Measurements from ENCODE around the gene PLPPR4. TPM values are rescaled to one million over a fixed set of nuclear protein-coding genes. Genes with fewer than 3 reads are reported as not detected.

PLPPR4 gene
- total and polyA plus RNA-seq, 10 of the 15 experiments (the other 5 are each of a cell fraction or from before 2014, with no cell fraction given) = not detected

DNA sequence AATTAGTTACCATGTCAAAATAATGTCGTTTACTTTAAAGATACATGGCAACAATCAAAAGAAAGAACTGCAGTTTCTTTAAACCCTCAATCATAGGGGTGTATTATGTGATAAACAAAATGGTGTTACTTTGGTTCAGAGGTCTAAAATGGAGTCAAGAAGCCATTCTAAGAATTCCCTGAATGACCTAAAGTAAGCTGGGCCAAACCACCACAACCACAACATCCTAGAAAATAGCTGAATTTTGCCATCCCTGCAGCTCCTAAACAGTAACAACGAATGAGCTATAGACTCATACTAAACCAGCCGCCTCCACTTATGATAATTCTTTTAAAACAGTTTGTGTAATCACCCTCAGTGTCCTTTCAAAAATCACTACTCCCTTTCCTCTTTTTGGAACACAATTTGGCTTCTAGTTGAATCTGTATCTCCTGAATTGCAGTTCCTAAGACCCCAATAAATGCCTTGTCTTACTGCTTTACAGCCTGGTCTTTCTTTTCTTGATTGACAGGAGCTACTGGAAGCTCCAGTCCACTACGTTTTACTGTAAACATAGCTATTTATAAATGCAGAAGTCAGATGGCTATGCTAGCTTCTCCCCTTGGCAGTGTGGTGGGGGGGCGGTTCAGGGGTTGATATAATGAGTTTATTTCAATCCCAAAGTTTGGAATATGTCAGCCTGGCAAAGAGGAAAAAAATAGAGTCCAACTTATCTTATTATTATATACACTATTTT, 84.3 kb downstream of the PLPPR4 start:
- intact Hi-C loops (cut with micrococcal nuclease; ENCODE audit: unreplicated experiment) (no loop called here), in situ Hi-C loops (cut with MboI) (no loop called here)
- DNase-seq (ENCODE audit: low read depth, low spot score) (no peak), FAIRE-seq (no peak), ATAC-seq (no peak)
- H3K27me3 ChIP-seq (replicated peaks in 1 of 2; ENCODE audit: control insufficient read depth in 2 of 2, insufficient read depth in 2 of 2, low read length in 1 of 2) = no peaks in the 10 kb centered on the region
- no peak overlapping the region for H3K27ac ChIP-seq (ENCODE audit: control insufficient read depth, insufficient read depth)
- no peaks in the 10 kb centered on the region for H3K9me3 ChIP-seq (replicated peaks; ENCODE audit: control insufficient read depth, insufficient read depth, low read length)
- H3K4me1 ChIP-seq (ENCODE audit: control insufficient read depth, insufficient read depth, low read length) = no peaks in the 10 kb centered on the region
- 14% methylated on average over 5 of the region's 5 CpGs for WGBS (ENCODE audit: insufficient coverage, insufficient replicate concordance, low lambda C conversion rate, missing lambda C conversion rate)
- no TSS peak for BruUV-seq (replicated peaks)
- POLR2A ChIA-PET = no interaction called here
- RAD21 ChIA-PET (ENCODE audit: unreplicated experiment) = no interaction called here
- H2AFZ ChIP-seq (ENCODE audit: control insufficient read depth, low read depth, low read length) = no peak overlapping the region
- TF ChIP-seq RELA (IDR thresholded peaks at IDR 0.05; ENCODE audit: borderline replicate concordance, partially characterized antibody) (no peak), RCOR1 (conservative IDR thresholded peaks at IDR 0.05; ENCODE audit: low read depth, low read length) (no peak)
- TF ChIP-seq, protein P1, sequence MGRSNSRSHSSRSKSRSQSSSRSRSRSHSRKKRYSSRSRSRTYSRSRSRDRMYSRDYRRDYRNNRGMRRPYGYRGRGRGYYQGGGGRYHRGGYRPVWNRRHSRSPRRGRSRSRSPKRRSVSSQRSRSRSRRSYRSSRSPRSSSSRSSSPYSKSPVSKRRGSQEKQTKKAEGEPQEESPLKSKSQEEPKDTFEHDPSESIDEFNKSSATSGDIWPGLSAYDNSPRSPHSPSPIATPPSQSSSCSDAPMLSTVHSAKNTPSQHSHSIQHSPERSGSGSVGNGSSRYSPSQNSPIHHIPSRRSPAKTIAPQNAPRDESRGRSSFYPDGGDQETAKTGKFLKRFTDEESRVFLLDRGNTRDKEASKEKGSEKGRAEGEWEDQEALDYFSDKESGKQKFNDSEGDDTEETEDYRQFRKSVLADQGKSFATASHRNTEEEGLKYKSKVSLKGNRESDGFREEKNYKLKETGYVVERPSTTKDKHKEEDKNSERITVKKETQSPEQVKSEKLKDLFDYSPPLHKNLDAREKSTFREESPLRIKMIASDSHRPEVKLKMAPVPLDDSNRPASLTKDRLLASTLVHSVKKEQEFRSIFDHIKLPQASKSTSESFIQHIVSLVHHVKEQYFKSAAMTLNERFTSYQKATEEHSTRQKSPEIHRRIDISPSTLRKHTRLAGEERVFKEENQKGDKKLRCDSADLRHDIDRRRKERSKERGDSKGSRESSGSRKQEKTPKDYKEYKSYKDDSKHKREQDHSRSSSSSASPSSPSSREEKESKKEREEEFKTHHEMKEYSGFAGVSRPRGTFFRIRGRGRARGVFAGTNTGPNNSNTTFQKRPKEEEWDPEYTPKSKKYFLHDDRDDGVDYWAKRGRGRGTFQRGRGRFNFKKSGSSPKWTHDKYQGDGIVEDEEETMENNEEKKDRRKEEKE (IDR thresholded peaks at IDR 0.05) = no peak
- no peaks in the 10 kb centered on the region for H4K20me1 ChIP-seq (ENCODE audit: control insufficient read depth, insufficient read depth)
- H3K4me2 ChIP-seq (ENCODE audit: control insufficient read depth, insufficient read depth) = no peak overlapping the region
- no peak overlapping the region for H3K9ac ChIP-seq (ENCODE audit: control insufficient read depth, insufficient read depth, low read length)
- no peak overlapping the region for H3K4me3 ChIP-seq
- H3K36me3 ChIP-seq (ENCODE audit: control insufficient read depth in 2 of 2, insufficient read depth in 2 of 2, low read length in 1 of 2) = no peaks in the 10 kb centered on the region
- CTCF ChIA-PET = interaction anchor here (0.6 kb wide), 1 partner anchor 549 kb away, joined by 3 read pairs; no protein-coding TSS in a partner anchor
- no peaks in the 10 kb centered on the region for H3K79me2 ChIP-seq (ENCODE audit: control insufficient read depth, insufficient read depth, low read length)
- SMC1A ChIA-PET (ENCODE audit: uncharacterized antibody, unreplicated experiment) = interaction anchor here (1.2 kb wide), 1 partner anchor 11 kb away, joined by 3 read pairs; no protein-coding TSS in a partner anchor

DNA sequence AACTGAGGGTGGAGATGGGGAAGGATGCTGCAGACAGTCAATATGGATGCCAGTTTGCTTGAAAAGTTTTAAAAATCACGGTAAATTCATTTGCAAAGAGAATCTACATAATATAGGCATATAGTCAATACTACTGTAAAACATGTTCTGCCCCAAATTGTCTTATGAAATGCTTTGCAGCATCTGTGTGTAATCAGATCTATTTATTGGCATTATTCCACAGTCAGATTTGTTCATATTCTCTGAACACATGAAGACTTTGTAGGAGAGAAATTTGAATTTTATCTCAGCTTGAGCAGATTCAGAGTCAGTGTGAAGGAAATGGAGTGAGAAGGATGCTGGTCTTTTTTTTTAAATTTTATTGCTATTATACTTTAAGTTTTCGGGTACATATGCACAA, 88.5 kb downstream of the PLPPR4 start:
- H3K36me3 ChIP-seq (ENCODE audit: control insufficient read depth in 2 of 2, insufficient read depth in 2 of 2, low read length in 1 of 2) = no peaks in the 10 kb centered on the region
- H3K9me3 ChIP-seq (replicated peaks; ENCODE audit: control insufficient read depth, insufficient read depth, low read length) = no peaks in the 10 kb centered on the region
- no peak overlapping the region for H2AFZ ChIP-seq (ENCODE audit: control insufficient read depth, low read depth, low read length)
- no peaks in the 10 kb centered on the region for H4K20me1 ChIP-seq (ENCODE audit: control insufficient read depth, insufficient read depth)
- ATAC-seq (no peak), FAIRE-seq (no peak), DNase-seq (ENCODE audit: low read depth, low spot score) (no peak)
- POLR2A ChIA-PET = no interaction called here
- SMC1A ChIA-PET (ENCODE audit: uncharacterized antibody, unreplicated experiment) = no interaction called here
- in situ Hi-C loops (cut with MboI) (no loop called here), intact Hi-C loops (cut with micrococcal nuclease; ENCODE audit: unreplicated experiment) (no loop called here)
- H3K27me3 ChIP-seq (replicated peaks in 1 of 2; ENCODE audit: control insufficient read depth in 2 of 2, insufficient read depth in 2 of 2, low read length in 1 of 2) = no peaks in the 10 kb centered on the region
- 3% methylated on average over 2 of the region's 2 CpGs for WGBS (ENCODE audit: insufficient coverage, insufficient replicate concordance, low lambda C conversion rate, missing lambda C conversion rate)
- H3K4me2 ChIP-seq (ENCODE audit: control insufficient read depth, insufficient read depth) = no peak overlapping the region
- H3K9ac ChIP-seq (ENCODE audit: control insufficient read depth, insufficient read depth, low read length) = no peak overlapping the region
- TF ChIP-seq NFIC (IDR thresholded peaks at IDR 0.05; ENCODE audit: low read depth, low read length) = no peak
- no peak for TF ChIP-seq CEBPB (IDR thresholded peaks at IDR 0.05; ENCODE audit: borderline replicate concordance in 1 of 2, low read depth in 2 of 2, low read length in 2 of 2)
- no peak for TF ChIP-seq FOS (IDR thresholded peaks at IDR 0.05; ENCODE audit: borderline replicate concordance, extremely low read depth, insufficient read length)
- TF ChIP-seq FOXK2 (IDR thresholded peaks at IDR 0.05) = no peak
- RAD21 ChIA-PET (ENCODE audit: unreplicated experiment) = no interaction called here
- H3K4me1 ChIP-seq (ENCODE audit: control insufficient read depth, insufficient read depth, low read length) = no peaks in the 10 kb centered on the region
- H3K79me2 ChIP-seq (ENCODE audit: control insufficient read depth, insufficient read depth, low read length) = no peaks in the 10 kb centered on the region
- H3K27ac ChIP-seq (ENCODE audit: control insufficient read depth, insufficient read depth) = no peak overlapping the region
- no TSS peak for BruUV-seq (replicated peaks)
- no peak overlapping the region for H3K4me3 ChIP-seq
- CTCF ChIA-PET = no interaction called here

Measured in GM12878 (cell line).